HPDE6-E6E7 (cell line): ENCODE results near the gene SMIM10L2A.
"Not testable (repeated sequence)": the region's sequence is repeated elsewhere in the genome, so short reads cannot be mapped to it uniquely, and the experiment has no call there.

Source experiments
- DNase-seq: peaks from one replicate; pipeline ENCODE4 v3.0.0; 2011; ENCODE audit warnings: missing footprints; ENCODE audit errors: extremely low spot score

The SMIM10L2A gene

GRCh38 chrX:135422810-135423168 is 1.0 kb downstream of the SMIM10L2A start:
- not testable (repeated sequence) for DNase-seq

- not testable (repeated sequence) for DNase-seq
Measured at GRCh38 chrX:135423173-135423864, 1.6 kb downstream of the SMIM10L2A start.

DNA sequence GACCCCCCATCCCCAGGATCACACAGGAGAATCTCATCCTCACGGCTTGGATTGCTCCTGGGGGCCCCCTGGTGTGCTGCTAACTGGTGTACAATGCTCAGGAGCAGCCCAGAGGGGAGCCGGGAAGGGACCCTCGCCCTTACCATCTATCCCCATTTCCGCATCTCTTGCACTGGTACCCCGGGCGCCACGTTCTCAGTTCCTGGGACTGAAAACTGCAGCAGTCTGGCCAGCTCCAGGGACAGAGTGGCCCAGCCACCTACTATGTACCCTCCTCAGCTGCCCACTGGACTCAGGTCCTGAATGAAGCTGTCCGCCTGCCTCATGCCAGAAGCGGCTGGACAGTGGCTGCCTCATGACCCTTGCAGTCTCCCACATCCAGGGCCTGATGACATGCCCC is 2.7 kb downstream of the SMIM10L2A start:
- no peak for DNase-seq

DNA sequence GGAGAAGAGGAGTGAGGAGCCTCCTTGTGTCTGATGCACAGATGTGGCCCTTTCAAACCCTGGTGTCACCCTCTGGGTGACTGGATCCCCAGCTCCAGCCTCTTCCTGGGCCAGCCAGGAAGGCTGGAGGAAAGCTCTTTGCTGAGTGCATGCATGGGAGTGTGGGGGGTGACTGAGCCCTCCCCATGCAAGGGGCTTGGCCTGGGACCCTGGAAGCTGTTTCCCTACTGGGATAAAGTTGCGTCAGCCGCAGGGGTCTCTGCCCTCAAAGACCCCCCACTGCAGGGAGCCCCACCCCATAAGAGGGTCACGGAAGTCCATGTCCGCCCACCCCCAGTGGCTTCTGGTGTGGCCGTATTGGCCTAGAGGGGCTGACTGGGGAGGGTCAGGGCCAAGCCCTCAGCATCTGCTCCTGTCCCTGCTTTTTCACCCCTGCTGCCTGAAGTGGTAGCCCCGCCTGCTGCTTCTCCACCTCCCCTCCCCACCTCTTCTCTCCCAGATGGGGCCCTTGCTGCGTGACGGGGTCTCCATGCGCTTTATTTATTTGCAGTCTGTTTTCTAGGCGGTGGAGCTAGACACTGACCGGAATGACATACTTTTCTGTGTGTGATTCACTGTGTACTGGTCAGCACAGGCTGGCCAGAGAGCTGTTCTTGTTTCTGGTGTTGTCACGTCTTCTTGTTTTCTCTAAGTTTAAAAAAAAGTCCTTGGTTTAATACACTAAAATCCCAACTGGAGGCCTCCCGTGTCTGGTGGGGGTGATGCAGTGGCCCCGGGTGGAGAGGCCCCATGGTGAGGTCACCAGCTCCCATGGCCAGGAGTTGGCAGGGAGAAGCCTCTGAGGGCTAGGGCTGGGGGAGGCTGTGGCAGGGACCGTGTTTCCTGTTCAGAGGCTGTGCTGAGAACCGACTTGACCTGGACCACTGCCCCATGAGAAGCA is 3.6 kb downstream of the SMIM10L2A start:
- DNase-seq: no peak

DNA sequence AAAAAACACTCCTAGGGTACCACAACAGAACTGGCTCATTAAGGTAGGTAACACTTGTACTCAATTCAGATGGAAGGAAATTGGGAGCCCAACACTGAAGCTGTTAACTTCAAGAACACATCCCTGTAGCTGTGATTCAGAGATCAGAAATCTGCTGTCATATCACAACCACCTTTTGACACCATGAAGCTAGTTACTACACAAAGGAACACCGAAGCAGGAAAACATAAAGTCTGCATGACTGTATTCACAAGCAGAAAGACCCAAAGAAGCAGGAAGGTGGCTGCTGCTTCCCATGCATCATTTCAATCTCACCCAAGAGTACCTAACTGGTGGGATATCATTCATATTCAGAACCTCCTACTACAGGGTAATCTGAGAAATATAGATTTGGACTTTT is 7.7 kb downstream of the SMIM10L2A start:
- no peak for DNase-seq

DNA sequence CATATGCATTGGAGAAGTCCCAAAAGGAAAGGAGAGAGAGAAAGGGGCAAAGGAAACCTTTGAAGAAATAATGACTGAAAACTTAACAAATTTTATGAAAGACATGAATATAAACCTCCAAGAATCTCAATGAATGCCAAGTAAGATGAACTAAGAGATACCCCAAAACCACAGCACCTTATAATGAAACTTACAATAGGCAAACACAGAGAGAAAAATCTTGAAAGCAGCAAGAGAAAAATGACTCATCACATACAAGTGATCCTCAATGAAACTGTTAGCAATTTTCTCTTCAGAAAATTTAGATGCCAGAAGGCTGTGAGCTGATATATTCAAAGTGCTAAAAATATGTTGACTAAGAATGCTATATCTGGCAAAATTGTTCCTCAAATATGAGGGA is 10.1 kb downstream of the SMIM10L2A start:
- DNase-seq: no peak

DNA sequence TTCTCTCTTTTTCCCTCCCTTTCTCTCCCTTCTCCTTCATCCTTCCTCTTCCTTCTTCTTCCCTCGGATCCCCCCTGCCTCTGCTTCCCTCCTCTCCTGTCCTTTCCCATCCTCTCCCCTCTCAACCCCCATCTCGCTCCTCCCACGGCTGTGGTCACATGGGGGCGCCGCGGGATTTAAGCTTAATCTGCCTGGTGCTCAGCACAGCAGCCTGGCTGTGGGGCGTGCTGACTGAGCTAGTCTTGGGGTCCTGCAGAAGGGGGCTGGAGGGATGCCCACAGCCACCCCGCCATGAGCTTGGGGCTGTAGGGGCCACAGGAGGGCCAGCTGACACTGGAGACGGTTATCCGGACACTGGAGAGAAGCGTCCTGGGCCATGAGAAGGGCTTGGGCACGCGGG is 10.7 kb downstream of the SMIM10L2A start:
- no peak for DNase-seq

- DNase-seq: no peak
Measured at GRCh38 chrX:135432881-135433521, 11.3 kb downstream of the SMIM10L2A start.

DNA sequence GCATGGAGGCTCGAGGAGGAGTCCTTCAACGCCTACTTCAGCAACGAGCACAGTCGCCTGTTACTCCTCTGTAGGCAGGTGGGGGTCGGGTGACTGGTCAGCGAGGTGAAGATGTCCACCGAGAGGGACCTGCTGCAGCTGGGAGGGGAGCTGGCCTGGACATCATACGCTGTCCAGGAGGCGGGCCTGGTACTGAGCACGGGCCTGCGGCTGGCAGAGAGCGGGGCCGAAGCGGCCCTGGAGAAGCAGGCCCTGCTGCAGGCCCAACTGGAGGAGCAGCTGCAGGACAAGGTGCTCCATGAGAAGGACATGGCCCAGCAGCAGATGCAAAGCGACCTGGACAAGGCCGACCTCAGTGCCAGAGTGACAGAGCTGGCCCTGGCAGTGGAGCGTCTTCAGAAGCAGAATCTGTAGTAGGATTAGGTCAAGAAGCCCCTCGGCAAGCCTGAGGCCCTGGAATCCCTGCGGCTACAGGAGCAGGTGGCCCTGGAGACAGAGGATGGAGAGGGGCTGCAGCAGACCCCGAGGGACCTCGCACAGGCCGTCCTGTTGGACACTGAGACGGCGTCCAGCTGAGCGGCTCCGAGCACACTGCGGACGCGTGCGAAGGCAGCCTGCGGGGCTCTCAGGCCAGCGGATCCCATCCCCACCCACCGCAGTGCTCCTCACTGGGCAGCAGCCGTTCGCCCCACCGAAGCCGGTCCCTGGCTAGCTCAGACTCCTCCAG is 11.9 kb downstream of the SMIM10L2A start:
- DNase-seq: no peak

DNA sequence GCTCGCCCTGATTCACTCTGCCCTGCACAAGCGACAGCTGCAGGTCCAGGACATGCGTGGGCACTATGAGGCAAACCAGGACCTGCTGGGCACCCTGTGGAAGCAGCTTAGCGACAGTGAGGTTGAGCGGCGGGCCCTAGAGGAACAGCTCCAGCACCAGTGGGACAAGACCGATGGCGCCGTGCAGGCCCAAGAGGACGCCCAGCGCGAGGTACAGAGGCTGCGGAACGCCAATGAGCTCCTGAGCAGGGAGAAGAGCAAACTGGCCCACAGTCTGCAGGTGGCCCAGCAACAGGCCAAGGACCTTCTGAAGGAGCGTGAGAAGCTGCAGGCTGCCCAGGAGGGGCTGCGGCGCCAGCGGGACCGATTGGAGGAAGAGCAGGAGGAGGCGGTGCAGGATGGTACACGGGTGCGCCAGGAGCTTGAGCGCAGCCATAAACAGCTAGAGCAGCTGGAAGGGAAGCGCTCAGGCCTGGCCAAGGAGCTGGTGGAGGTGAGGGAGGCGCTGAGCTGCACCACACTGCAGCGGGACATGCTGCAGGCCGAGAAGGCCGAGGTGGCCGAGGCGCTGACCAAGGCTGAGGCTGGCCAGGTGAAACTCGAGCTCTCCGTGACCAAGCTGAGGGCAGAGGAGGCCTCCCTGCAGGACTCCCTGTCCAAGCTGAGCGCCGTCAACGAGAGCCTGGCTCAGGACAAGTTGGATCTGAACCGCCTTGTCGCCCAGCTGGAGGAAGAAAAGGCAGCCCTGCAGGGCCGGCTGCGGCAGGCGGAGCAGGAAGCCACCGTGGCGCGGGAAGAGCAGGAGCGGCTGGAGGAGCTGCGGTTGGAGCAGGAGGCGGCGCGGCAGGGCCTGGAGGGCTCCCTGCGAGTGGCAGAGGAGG is 12.8 kb downstream of the SMIM10L2A start:
- no peak for DNase-seq

DNA sequence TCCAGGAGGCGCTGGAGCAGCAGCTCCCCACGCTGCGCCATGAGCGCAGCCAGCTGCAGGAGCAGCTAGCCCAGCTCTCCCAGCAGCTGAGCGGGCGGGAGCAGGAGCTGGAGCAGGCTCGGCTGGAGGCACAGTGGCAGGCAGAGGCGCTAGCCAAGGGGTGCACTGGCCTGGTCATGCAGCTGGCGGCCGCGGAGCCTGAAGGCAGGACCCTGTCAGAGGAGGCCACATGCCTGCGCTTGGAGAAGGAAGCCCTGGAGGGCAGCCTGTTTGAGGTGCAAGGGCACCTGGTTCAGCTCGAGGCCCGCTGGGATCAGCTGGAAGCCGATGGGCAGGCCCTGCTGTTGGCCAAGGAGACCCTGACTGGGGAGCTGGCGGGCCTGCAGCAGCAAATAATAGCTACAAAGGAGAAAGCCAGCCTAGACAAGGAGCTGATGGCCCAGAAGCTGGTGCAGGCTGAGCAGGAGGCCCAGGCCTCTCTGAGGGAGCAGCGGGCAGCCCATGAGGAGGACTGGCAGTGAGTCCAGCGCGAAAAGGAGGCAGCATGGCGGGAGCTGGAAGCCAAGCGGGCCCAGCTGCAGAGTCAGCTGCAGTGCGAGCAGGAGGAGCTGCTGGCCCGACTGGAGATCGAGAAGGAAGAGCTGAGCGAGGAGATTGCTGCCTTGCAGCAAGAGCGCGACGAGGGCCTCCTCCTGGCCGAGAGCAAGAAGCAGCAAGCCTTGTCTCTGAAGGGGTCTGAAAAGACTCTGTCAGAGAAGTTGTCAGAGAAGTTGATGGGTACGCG is 13.6 kb downstream of the SMIM10L2A start:
- DNase-seq: no peak

- DNase-seq: no peak
Measured at GRCh38 chrX:135435933-135436332, 14.2 kb downstream of the SMIM10L2A start.

GRCh38 chrX:135436456-135436855 is 14.7 kb downstream of the SMIM10L2A start:
- no peak for DNase-seq

DNA sequence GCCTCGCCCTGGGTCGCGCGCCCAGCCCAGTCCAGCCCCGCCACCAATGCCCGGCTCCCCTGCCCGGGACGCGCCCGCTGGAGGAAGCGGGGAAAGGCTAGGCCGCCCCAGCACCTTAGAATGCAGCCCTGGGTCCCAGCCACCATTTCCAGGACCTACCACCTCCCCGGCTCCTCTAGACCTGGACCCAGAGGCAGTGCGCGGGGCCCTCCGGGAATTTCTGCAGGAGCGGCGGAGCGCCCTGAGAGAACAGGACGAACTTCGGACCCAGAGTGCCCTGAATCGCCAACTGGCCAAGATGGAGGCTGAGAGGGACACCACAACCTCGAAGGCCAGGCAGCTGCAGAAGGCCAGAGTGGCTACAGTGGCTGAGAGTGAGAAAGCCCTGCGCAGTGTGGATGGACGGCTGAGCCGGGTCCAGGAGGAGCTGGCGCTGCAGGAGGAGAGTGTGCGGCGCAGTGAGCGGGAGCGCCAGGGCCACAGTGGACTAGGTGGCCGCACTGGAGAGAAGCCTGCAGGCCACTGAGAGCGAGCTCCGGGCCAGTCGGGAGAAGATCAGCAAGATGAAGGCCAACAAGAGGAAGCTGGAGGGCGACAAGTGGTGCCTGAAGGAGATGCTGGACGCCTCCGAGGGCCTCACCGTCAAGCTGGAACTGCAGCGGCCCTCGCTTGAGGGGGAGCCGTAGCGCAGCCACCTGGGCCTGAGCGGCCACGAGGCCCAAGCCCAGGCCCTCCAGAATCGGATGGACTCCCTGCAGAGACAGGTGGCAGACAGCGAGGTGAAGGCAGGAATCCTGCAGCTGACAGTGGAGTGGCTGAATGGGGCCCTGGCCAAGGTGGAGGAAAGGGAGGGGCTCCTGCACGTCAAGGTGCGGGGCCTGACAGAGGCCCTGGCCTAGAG is 15.5 kb downstream of the SMIM10L2A start:
- DNase-seq: no peak

DNA sequence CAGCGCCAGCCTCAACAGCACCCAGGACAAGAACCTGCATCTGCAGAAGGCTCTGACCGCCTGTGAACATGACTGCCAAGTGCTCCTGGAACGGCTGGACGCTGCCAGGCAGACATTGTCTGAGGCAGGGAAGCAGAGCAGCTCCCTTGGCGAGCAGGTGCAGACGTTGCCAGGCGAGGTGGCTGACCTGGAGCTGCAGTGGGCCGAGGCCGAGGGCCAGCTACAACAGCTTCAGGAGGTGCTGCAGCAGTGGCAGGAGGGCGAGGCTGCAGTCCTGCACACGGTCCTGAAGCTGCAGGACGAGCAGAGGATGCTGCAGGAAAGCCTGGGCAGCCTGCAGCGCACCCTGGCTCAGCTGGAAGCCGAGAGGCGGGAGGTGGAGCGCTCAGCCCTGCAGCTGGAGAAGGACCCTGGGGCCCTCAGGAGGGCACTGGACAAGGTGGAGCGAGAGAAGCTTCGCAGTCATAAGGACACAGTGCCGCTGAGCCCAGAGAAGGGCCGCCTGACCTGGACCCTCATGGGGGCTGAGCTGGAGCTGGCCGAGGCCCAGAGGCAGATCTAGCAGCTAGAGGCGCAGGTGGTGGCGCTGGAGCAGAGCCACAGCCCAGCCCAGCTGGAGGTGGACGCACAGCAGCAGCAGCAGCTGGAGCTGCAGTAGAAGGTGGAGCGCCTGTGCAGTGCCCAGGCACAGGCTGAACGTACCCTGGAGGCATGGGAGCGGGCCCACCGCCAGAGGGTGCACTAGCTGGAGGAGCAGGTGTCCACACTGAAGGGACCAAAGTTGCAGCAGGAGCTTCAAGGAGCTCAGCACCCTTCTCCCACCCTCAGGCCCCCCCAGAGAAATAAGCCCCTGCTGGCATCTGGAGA is 16.4 kb downstream of the SMIM10L2A start:
- DNase-seq: no peak

DNA sequence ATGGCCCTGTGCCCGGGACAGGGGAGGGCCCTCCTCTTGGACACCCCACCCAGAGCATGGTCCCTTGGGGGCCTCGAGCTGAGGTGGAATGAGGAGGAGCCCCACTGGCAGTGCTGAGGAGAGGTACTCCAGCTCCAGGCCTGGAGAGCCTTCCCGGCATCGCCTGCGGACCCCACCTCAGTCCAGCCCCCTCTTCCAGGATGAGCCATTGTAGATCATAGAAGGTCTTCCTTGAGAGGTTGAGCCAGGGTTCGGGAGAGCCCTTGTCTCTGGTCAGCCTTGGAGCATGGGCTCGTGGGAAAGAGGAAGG is 16.9 kb downstream of the SMIM10L2A start:
- DNase-seq: no peak

DNA sequence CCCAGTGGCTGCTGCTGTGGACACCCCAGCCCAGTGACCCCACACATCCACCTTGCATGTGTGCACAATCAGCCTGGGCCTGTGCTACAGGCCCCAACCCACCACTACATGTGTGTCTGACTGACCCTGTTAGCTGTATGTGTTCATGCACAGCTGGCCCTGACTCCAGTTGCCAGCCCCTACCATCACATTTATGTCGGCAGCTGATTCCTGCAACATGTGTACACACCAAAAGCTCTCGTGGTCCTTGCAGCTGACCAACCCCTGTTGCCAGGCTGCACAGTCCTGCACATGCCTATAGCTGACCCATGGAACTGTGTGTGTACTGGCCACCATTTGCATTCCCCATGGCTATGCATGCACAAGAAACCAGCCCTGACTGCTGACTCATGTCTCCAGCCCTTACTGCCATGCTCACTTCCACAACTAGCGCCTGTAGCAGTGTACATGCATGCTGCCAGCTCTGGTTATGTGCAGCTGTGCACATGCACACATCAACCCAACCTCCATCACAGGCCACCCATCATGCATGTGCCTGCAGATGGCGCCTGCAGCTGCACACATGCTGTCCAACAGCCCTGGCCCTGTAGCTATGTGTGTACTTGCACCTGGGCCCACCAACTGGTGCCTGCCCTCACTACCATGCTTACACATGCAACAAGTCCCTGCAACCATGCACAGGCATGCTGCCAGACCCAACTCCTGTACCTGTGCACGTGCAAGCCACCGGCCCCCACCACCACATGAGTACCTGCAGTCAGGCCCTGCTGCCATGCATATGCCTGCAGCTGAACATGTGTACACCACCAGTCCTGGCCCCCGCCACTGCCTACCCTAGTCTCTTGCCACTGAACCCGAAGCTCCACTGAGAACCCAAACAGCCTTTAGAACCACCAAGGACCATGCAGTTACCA is 28.1 kb downstream of the SMIM10L2A start:
- no peak for DNase-seq
